D721Med (cell line): ENCODE data around the gene GFRA1.

ENCODE experiments used
- DNase-seq: peaks from one replicate; pipeline ENCODE4 v3.0.0; 2011; ENCODE audit warnings: low spot score; ENCODE audit not compliant: insufficient read length
- FAIRE-seq: peaks from 2 replicates; lab custom pipeline; 2011; peaks lifted over from hg19 to GRCh38; lab: Jason Lieb, UNC
- CTCF ChIP-seq: IDR thresholded peaks from 2 replicates; pipeline ENCODE4 v1.5.1; 2012; ENCODE audit warnings: mild to moderate bottlenecking, control low read depth; ENCODE audit not compliant: insufficient read depth; ENCODE audit errors: missing control alignments

The GFRA1 gene

GRCh38 chr10:116216676-116217075, 56.3 kb downstream of the GFRA1 start:
- TF ChIP-seq CTCF, result no peak
- no peak for FAIRE-seq
- DNase-seq, result no peak

GRCh38 chr10:116215651-116216050, 57.4 kb downstream of the GFRA1 start:
- TF ChIP-seq CTCF, result no peak
- no peak for FAIRE-seq
- DNase-seq, result no peak

GRCh38 chr10:116211682-116212081, 61.3 kb downstream of the GFRA1 start:
- FAIRE-seq (no peak), DNase-seq (no peak)
- no peak for TF ChIP-seq CTCF

- DNase-seq (no peak), FAIRE-seq (no peak)
- TF ChIP-seq CTCF, result no peak
Measured at GRCh38 chr10:116210588-116211346, 62.2 kb downstream of the GFRA1 start.

- FAIRE-seq (no peak), DNase-seq (no peak)
- TF ChIP-seq CTCF, result no peak
Measured at GRCh38 chr10:116209781-116210180, 63.2 kb downstream of the GFRA1 start.

GRCh38 chr10:116208956-116209567, 63.9 kb downstream of the GFRA1 start:
- FAIRE-seq (no peak), DNase-seq (no peak)
- TF ChIP-seq CTCF, result no peak

- no peak for TF ChIP-seq CTCF
- FAIRE-seq (no peak), DNase-seq (no peak)
Measured at GRCh38 chr10:116207690-116208089, 65.3 kb downstream of the GFRA1 start.
